ENCODE results near the gene SPATA31D4.

SPATA31D4 gene

GRCh38 chr9:81892440-81892839 is 35.8 kb upstream of the SPATA31D4 start:
- Mint-ChIP-seq H3K4me1 (no peaks in the 10 kb centered on the region), H3K27me3 (ENCODE audit: low read depth) (peaks cover 5% of the 10 kb centered on the region), H3K9me3 (no peaks in the 10 kb centered on the region), H3K27ac (no peak overlapping the region), H3K4me3 (no peak overlapping the region), H3K36me3 (ENCODE audit: low read depth) (no peaks in the 10 kb centered on the region)
- no peak for TF ChIP-seq CTCF (IDR thresholded peaks at IDR 0.05; ENCODE audit: unreplicated experiment in 3 of 3)

GRCh38 chr9:81893929-81894328 is 34.3 kb upstream of the SPATA31D4 start:
- Mint-ChIP-seq H3K4me1 (no peaks in the 10 kb centered on the region), H3K27ac (no peak overlapping the region), H3K4me3 (no peak overlapping the region), H3K27me3 (ENCODE audit: low read depth) (peaks cover 5% of the 10 kb centered on the region), H3K36me3 (ENCODE audit: low read depth) (no peaks in the 10 kb centered on the region), H3K9me3 (no peaks in the 10 kb centered on the region)
- TF ChIP-seq CTCF (IDR thresholded peaks at IDR 0.05; ENCODE audit: unreplicated experiment in 3 of 3), result no peak

GRCh38 chr9:81894891-81895290 is 33.3 kb upstream of the SPATA31D4 start:
- Mint-ChIP-seq H3K27ac (no peak overlapping the region), H3K36me3 (ENCODE audit: low read depth) (no peaks in the 10 kb centered on the region)

DNA sequence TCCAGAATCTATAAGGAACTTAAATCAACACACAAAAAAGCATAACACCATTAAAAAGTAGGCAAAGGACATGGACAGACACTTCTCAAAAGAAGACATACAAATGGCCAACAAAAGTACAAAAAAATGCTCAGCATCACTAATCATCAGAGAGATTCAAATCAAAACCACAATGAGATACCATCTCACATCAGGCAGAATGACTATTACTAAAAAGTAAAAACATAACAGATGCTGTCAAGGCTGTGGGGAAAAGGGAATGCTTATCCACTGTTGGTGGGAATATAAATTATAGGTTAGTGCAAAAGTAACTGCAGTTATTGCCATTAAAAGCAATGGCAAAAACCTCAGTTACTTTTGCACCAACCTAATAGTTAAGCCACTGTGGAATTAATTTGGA is 32.2 kb upstream of the SPATA31D4 start:
- Mint-ChIP-seq H3K4me1 (no peaks in the 10 kb centered on the region), H3K36me3 (ENCODE audit: low read depth) (no peaks in the 10 kb centered on the region), H3K4me3 (no peak overlapping the region), H3K9me3 (no peaks in the 10 kb centered on the region), H3K27me3 (ENCODE audit: low read depth) (peaks cover 5% of the 10 kb centered on the region), H3K27ac (no peak overlapping the region)
- TF ChIP-seq CTCF (IDR thresholded peaks at IDR 0.05; ENCODE audit: unreplicated experiment in 3 of 3), result no peak

More at GRCh38 chr9:81894891-81895290, 33.3 kb upstream of the SPATA31D4 start:
- Mint-ChIP-seq H3K4me3 (no peak overlapping the region), H3K27me3 (ENCODE audit: low read depth) (peaks cover 5% of the 10 kb centered on the region), H3K9me3 (no peaks in the 10 kb centered on the region), H3K4me1 (no peaks in the 10 kb centered on the region)
- no peak for TF ChIP-seq CTCF (IDR thresholded peaks at IDR 0.05; ENCODE audit: unreplicated experiment in 3 of 3)

- Mint-ChIP-seq H3K36me3 (ENCODE audit: low read depth) (no peaks in the 10 kb centered on the region), H3K27me3 (ENCODE audit: low read depth) (no peaks in the 10 kb centered on the region), H3K9me3 (no peaks in the 10 kb centered on the region), H3K4me1 (no peaks in the 10 kb centered on the region), H3K27ac (no peak overlapping the region), H3K4me3 (no peak overlapping the region)
- no peak for TF ChIP-seq CTCF (IDR thresholded peaks at IDR 0.05; ENCODE audit: unreplicated experiment in 3 of 3)
Observed at GRCh38 chr9:81898851-81899250, 29.4 kb upstream of the SPATA31D4 start.

- no peaks in the 10 kb centered on the region for H3K9me3 Mint-ChIP-seq
- no peaks in the 10 kb centered on the region for H3K27me3 Mint-ChIP-seq (ENCODE audit: low read depth)
- no peak for TF ChIP-seq CTCF (IDR thresholded peaks at IDR 0.05; ENCODE audit: unreplicated experiment in 3 of 3)
- no peak overlapping the region for H3K27ac Mint-ChIP-seq
- H3K36me3 Mint-ChIP-seq (ENCODE audit: low read depth), result no peaks in the 10 kb centered on the region
- peaks cover 6% of the 10 kb centered on the region for H3K4me1 Mint-ChIP-seq
- no peak overlapping the region for H3K4me3 Mint-ChIP-seq
Observed at GRCh38 chr9:81902196-81902595, 26.0 kb upstream of the SPATA31D4 start.

Measured in nephron (organoid).